ENCODE results near the gene ZNF587B. TPM values are rescaled to one million over a fixed set of nuclear protein-coding genes. Genes with fewer than 3 reads are reported as not detected.
"Not testable (repeated sequence)": the region's sequence is repeated elsewhere in the genome, so short reads cannot be mapped to it uniquely, and the experiment has no call there.

ZNF587B gene
- total RNA-seq, 1 donor: 25.5 TPM

DNA sequence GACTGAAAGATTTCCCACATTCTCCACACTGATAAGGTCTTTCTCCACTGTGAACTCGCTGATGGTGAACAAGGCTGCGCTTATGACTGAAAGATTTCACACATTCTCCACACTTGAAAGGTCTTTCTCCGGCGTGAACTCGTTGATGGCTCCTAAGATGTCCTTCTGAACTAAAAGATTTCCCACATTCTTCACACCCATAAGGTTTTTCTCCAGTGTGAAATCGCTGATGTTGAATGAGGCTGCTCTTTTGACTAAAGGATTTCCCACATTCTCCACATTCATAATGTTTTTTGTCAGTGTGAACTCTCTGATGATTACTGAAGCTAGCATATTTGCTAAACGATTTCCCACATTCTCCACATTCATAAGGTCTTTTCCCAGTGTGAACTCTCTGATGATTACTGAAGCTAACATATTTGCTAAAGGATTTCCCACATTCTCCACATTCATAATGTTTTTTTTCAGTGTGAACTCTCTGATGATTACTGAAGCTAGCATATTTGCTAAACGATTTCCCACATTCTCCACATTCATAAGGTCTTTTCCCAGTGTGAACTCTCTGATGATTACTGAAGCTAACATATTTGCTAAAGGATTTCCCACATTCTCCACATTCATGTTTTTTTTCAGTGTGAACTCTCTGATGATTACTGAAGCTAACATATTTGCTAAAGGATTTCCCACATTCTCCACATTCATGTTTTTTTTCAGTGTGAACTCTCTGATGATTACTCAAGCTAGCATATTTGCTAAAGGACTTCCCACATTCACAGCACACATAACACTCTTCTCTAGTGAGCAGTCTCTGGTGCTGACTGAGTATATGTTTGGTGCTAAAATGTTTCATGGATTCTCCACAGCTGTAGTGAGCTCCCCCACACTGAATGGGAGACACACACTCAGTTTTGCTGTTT, 44.0 kb downstream of the ZNF587B start:
- peaks cover 57% of the 10 kb centered on the region for H3K9me3 ChIP-seq (ENCODE audit: low read depth, low read length)
- not testable (repeated sequence) for H3K4me1 ChIP-seq (ENCODE audit: insufficient read depth, low read length); H3K27me3 ChIP-seq (ENCODE audit: insufficient read depth, low read length); H3K4me3 ChIP-seq (ENCODE audit: low read length)

DNA sequence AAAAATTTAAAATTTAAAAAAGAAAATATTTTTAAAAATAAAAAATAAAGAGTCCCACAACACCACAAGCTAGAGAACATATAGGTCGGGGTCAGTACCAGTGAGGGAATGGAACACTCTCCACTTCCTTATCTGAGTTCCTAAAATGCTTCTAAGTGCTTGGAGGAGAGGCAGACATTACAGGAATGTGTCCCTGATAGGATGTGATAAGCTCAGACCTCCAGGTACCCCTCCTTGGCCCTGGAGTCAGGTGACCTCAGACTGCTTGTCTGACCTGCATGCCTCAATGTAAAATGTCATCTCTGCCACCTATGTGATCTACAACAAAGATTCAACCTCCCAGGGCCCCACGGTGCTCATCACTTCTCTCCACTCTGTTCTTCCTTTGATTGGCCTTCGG, 55.9 kb downstream of the ZNF587B start:
- peaks cover 25% of the 10 kb centered on the region for H3K4me1 ChIP-seq (ENCODE audit: insufficient read depth, low read length)
- no peak overlapping the region for H3K4me3 ChIP-seq (ENCODE audit: low read length)
- H3K9me3 ChIP-seq (ENCODE audit: low read depth, low read length): no peaks in the 10 kb centered on the region
- H3K27me3 ChIP-seq (ENCODE audit: insufficient read depth, low read length): no peaks in the 10 kb centered on the region

DNA sequence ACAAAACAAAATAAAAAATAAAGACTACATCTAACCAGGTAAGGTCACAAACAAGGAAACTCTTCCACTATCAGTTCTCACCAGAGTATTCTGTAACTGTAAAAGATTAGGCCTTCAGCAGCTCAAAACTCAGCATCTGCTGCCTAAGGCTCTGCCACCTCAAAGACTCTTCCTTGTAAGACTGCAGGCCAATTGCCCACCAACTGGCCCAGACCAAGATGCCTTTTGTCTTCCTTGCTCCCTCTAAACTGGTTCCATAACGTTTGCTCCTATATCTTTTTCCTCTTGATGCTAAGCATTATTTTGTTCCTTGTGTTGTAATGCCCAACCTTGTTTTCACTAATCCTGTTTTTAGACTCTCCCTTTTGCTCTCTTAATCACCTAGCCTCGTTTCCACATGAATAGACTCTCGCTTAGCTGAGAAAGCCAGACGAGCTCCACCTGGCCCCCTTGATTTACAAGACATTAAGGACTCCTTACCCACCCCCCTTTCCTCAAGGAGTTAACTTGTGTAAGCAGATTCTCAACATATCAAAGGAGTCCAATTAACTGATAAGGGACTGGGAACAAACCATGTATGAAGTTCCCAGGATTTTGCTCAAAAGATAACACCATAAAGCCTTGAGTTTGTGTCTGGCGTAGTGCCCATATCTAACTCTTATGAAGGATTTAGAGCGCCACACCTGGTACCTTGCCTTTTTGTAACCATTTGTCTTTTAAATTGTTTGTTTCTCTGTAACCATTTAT, 57.3 kb downstream of the ZNF587B start:
- no peaks in the 10 kb centered on the region for H3K27me3 ChIP-seq (ENCODE audit: insufficient read depth, low read length)
- H3K4me3 ChIP-seq (ENCODE audit: low read length): no peak overlapping the region
- H3K9me3 ChIP-seq (ENCODE audit: low read depth, low read length): no peaks in the 10 kb centered on the region
- H3K4me1 ChIP-seq (ENCODE audit: insufficient read depth, low read length): peaks cover 25% of the 10 kb centered on the region

DNA sequence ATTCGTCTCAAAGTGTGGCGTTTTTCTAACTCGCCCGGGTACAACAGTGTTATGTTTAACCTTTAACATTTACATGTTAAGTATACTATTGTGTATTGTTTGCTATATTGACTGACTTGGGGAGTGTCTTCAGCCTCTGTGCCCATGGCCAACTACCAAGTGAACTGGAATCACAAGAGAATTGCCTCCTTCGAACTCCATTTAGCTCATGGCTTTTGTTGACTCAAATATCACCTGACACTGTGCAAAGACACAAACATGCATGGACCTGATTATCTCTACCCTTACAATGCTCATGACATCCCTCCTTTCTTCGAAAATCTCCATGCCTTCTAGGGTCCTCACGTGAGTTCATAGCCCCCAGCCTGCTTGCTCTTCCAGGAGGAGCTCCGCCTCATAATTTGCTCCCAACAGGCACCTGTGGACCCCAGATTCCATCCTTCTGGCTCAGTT, 58.0 kb downstream of the ZNF587B start:
- Histone ChIP-seq H3K4me1 (ENCODE audit: insufficient read depth, low read length) (peaks cover 25% of the 10 kb centered on the region), H3K9me3 (ENCODE audit: low read depth, low read length) (no peaks in the 10 kb centered on the region)

DNA sequence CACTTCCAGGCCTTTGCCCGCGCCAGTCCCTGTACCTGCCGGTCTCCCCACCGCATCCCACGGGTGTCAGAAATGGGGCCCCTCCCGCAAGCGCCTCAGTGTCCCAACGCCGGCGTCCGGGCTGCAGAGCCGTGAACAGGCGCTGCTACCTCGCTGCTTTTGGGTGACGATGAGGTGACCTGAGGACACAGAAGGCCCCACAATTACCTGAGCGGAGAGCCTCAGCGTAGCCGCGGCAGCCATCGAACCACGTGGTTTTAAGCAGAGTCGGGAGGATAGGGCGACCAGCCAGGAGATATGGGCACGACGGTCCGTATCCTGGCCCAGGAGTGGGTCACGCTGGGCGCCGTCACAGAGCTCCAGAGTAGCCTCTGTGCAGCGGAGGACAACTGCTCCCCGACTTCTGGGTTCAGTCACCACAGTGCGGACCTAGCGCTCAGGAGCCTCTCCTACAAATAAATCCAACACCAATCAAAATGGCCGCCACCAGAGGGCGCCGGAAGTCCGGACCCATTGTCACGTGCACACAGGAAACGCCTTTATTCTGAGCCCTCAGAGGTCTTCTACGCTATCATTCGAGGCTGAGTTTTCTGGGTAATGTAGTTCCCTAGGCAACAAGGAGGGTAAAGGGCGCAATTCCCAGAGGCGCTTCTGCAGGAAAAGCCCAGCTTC, 58.6 kb downstream of the ZNF587B start, which contains the start of gene ZNF814:
TSS of gene ZNF814 (minus strand) at position 478 of the 672 bp plus-strand sequence. CDS start at position 243, 235 bp downstream.
- Histone ChIP-seq H3K27me3 (ENCODE audit: insufficient read depth, low read length) (no peaks in the 10 kb centered on the region), H3K9me3 (ENCODE audit: low read depth, low read length) (no peaks in the 10 kb centered on the region), H3K4me1 (ENCODE audit: insufficient read depth, low read length) (peaks cover 25% of the 10 kb centered on the region), H3K4me3 (ENCODE audit: low read length) (peak within 1 kb of the TSS; percentile 58)

More for the DNA sequence above, 58.0 kb downstream of the ZNF587B start:
- H3K4me3 ChIP-seq (ENCODE audit: low read length): peak overlapping the region; percentile 58
- no peaks in the 10 kb centered on the region for H3K27me3 ChIP-seq (ENCODE audit: insufficient read depth, low read length)

DNA sequence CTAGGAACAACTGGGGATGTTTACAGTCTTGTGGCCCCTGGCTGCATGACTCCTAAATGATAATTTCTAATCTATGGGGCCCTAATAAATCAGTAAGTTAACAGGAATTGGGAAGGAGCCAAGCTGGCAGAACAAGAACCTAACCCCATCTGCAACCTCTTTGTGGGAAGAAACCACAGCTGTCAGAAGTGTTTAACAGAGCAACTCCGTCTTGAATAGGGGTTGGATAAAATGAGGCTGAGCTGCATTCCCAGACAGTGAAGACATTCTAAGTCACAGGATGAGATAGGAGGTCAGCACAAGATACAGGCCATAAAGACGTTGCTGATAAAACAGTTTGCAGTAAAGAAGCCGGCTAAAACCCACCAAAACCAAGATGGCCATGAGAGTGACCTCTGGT, 60.6 kb downstream of the ZNF587B start:
- H3K9me3 ChIP-seq (ENCODE audit: low read depth, low read length); H3K4me3 ChIP-seq (ENCODE audit: low read length); H3K27me3 ChIP-seq (ENCODE audit: insufficient read depth, low read length): not testable (repeated sequence)
- peaks cover 25% of the 10 kb centered on the region for H3K4me1 ChIP-seq (ENCODE audit: insufficient read depth, low read length)

Other genes starting within 250 kb of the ZNF587B start
- gene ZIK1, start 246.2 kb upstream of the ZNF587B start, total RNA-seq: 8.4 TPM
- 2.1 TPM for gene ZNF530, start 230.4 kb upstream of the ZNF587B start, total RNA-seq
- 36.8 TPM for gene ZNF134, start 216.1 kb upstream of the ZNF587B start, total RNA-seq
- gene ZNF211, start 197.1 kb upstream of the ZNF587B start, total RNA-seq: 31.1 TPM
- not detected for gene ZSCAN4, start 161.4 kb upstream of the ZNF587B start, total RNA-seq
- 32.7 TPM for gene ZNF551, start 148.3 kb upstream of the ZNF587B start, total RNA-seq
- 5.5 TPM for gene ZNF154, start 121.1 kb upstream of the ZNF587B start, total RNA-seq
- 10.3 TPM for gene ZNF671, start 102.7 kb upstream of the ZNF587B start, total RNA-seq
- gene ZNF776, start 83.5 kb upstream of the ZNF587B start, total RNA-seq: 36.6 TPM
- 56.8 TPM for gene ZNF586, start 60.6 kb upstream of the ZNF587B start, total RNA-seq
- 13.3 TPM for gene ZNF552, start 15.4 kb upstream of the ZNF587B start, total RNA-seq
- gene ZNF587, start 19.6 kb downstream of the ZNF587B start, total RNA-seq: 34.0 TPM
- 25.6 TPM for gene ZNF814, start 58.7 kb downstream of the ZNF587B start, total RNA-seq
- gene ZNF417, start 86.3 kb downstream of the ZNF587B start, total RNA-seq: 23.2 TPM
- gene ZNF418, start 105.1 kb downstream of the ZNF587B start, total RNA-seq: 2.7 TPM
- gene ZNF256, start 117.4 kb downstream of the ZNF587B start, total RNA-seq: 17.3 TPM
- gene C19orf18, start 144.2 kb downstream of the ZNF587B start, total RNA-seq: 0.21 TPM
- gene ZNF606, start 172.5 kb downstream of the ZNF587B start, total RNA-seq: 8.2 TPM
- gene ZSCAN1, start 203.7 kb downstream of the ZNF587B start, total RNA-seq: not detected
- gene ZNF135, start 229.0 kb downstream of the ZNF587B start, total RNA-seq: 0.84 TPM

All from mononuclear cell (primary cell).